HCT116 (cell line): ENCODE results near the gene CMTM8. TPM values are rescaled to one million over a fixed set of nuclear protein-coding genes. Genes with fewer than 3 reads are reported as not detected.
A peak's percentile ranks its signal among the peaks of the same experiment; 100 is the strongest.

ENCODE experiments used
- ATAC-seq: fragments of 200-7000 bp; cut with Tn5 transposase; 2 replicates; pipeline ENCODE4 v1.9.1; 2020; ENCODE audit warnings: mild to moderate bottlenecking, moderate library complexity
- BruUV-seq: library from RNA; stranded (reverse); fragments of 400-500 nt; replicated peaks from 2 replicates; lab custom pipeline; 2021; lab: Mats Ljungman, UMichigan
- CTCF ChIA-PET: fragments of 300-600 bp; sonication (Branson Sonifier 250); formaldehyde crosslinking; loops from one replicate; lab custom pipeline; 2021; ENCODE audit warnings: antibody characterized with exemption; lab: Charles Lee
- POLR2A ChIA-PET: fragments of 300-600, 350-600 bp; sonication (Branson Sonifier 250); formaldehyde crosslinking; loops from one replicate; lab custom pipeline; 2021; ENCODE audit warnings: antibody characterized with exemption; lab: Charles Lee
- RAD21 ChIA-PET, 2 experiments: fragments of 300-600 bp; sonication (Branson Sonifier 250); formaldehyde crosslinking; loops; one replicate each; lab custom pipeline; 2023; ENCODE audit warnings: low total read pairs in 2 of 2; ENCODE audit not compliant: uncharacterized antibody in 2 of 2, unreplicated experiment in 2 of 2, low non-redundant PET in 1 of 2; lab: Charles Lee
- DNase-seq: peaks from one replicate; pipeline ENCODE4 v3.0.0-alpha.2; 2010; ENCODE audit warnings: low read depth, low spot score
- H2AFZ ChIP-seq: fragments of 200-600 bp; shearing (Covaris generic), sonication (generic); 2 replicates; pipeline ENCODE4 v1.6.1; 2017; ENCODE audit warnings: low read depth, mixed run types, mixed read lengths, antibody characterized with exemption, low read length; ENCODE audit not compliant: poor library complexity, severe bottlenecking
- H3K27ac ChIP-seq: 2 replicates; pipeline ENCODE4 v1.5.1; 2012; ENCODE audit warnings: low read depth, low read length
- H3K27me3 ChIP-seq: fragments of 200-600 bp; sonication (generic); 2 replicates; pipeline ENCODE4 v1.6.1; 2016; ENCODE audit warnings: mixed run types, low read length, mixed read lengths; ENCODE audit not compliant: insufficient read depth
- H3K36me3 ChIP-seq, 2 experiments: fragments of 200-500 bp in 1 of 2; fragments of 200-600 bp in 1 of 2; sonication (Bioruptor generic) in 1 of 2; sonication (generic) in 1 of 2; 2 replicates each; pipeline versions ENCODE4 v1.5.1 to v1.6.1; 2014 to 2016; ENCODE audit warnings: low read length in 2 of 2, inconsistent platforms in 1 of 2, mixed read lengths in 1 of 2, mixed run types in 1 of 2; ENCODE audit not compliant: insufficient read depth in 2 of 2, control insufficient read depth in 1 of 2
- H3K4me1 ChIP-seq, 2 experiments: fragments of 200-600 bp in 1 of 2; sonication (generic) in 1 of 2; 2 replicates each; pipeline versions ENCODE4 v1.5.1 to v1.6.1; 2012 to 2017; ENCODE audit warnings: low read length in 2 of 2, inconsistent platforms in 1 of 2, mild to moderate bottlenecking in 1 of 2, mixed read lengths in 1 of 2, mixed run types in 1 of 2, moderate library complexity in 1 of 2; ENCODE audit not compliant: insufficient read depth in 2 of 2, control insufficient read depth in 1 of 2
- H3K4me2 ChIP-seq: fragments of 200-600 bp; sonication (generic); 2 replicates; pipeline ENCODE4 v1.6.1; 2017; ENCODE audit warnings: mixed run types, low read length, mixed read lengths
- H3K4me3 ChIP-seq, 2 experiments: fragments of 200-600 bp in 1 of 2; sonication (generic) in 1 of 2; replicated peaks in 1 of 2; 2 replicates each; pipeline ENCODE4 v1.5.1; 2011 to 2016; ENCODE audit warnings: low read length in 2 of 2, control low read depth in 1 of 2, low read depth in 1 of 2, mild to moderate bottlenecking in 1 of 2, mixed read lengths in 1 of 2, mixed run types in 1 of 2
- H3K79me2 ChIP-seq: fragments of 200-600 bp; sonication (generic); 2 replicates; pipeline ENCODE4 v1.6.1; 2017; ENCODE audit warnings: mild to moderate bottlenecking, mixed run types, low read length, moderate library complexity, mixed read lengths; ENCODE audit not compliant: insufficient read depth
- H3K9ac ChIP-seq: fragments of 200-600 bp; sonication (generic); 2 replicates; pipeline ENCODE4 v1.6.1; 2016; ENCODE audit warnings: low read length, mixed read lengths
- H3K9me2 ChIP-seq: fragments of 200-600 bp; sonication (generic), shearing (Covaris generic); 2 replicates; pipeline ENCODE4 v1.6.1; 2017; ENCODE audit warnings: mixed run types, mild to moderate bottlenecking, moderate library complexity; ENCODE audit not compliant: insufficient read depth
- H3K9me3 ChIP-seq, 2 experiments: fragments of 200-500 bp in 1 of 2; fragments of 200-600 bp in 1 of 2; sonication (Bioruptor generic) in 1 of 2; sonication (generic) in 1 of 2; 2 replicates each; pipeline ENCODE4 v1.6.1; 2014 to 2017; ENCODE audit warnings: low read length in 2 of 2, mixed read lengths in 2 of 2, inconsistent platforms in 1 of 2, low read depth in 1 of 2, mild to moderate bottlenecking in 1 of 2, mixed run types in 1 of 2, moderate library complexity in 1 of 2; ENCODE audit not compliant: control insufficient read depth in 1 of 2, insufficient read depth in 1 of 2
- H4K20me1 ChIP-seq: fragments of 200-600 bp; sonication (generic), shearing (Covaris generic); 2 replicates; pipeline ENCODE4 v1.6.1; 2017; ENCODE audit warnings: mixed run types, mild to moderate bottlenecking, moderate library complexity; ENCODE audit not compliant: insufficient read depth
- CBX3 ChIP-seq: IDR thresholded peaks from 2 replicates; pipeline ENCODE4 v1.6.1; 2012; ENCODE audit warnings: low read depth
- EZH2 ChIP-seq: fragments of 200-600 bp; sonication (generic); IDR thresholded peaks from 2 replicates; pipeline ENCODE4 v1.6.1; 2017; ENCODE audit warnings: antibody characterized with exemption, mixed run types
- SIN3A ChIP-seq: IDR thresholded peaks from 2 replicates; pipeline ENCODE4 v1.6.1; 2012; ENCODE audit warnings: low read depth
- YY1 ChIP-seq: IDR thresholded peaks from 2 replicates; pipeline ENCODE4 v1.6.1; 2011; ENCODE audit warnings: low read length, low read depth, moderate library complexity, mild to moderate bottlenecking; ENCODE audit not compliant: insufficient replicate concordance; ENCODE audit errors: extremely low read depth
- intact Hi-C: fragments of 100-400 bp; cut with micrococcal nuclease; formaldehyde crosslinking; loops from 2 replicates; pipeline ENCODE4 v1.10.0; 2022
- total RNA-seq: library from RNA; stranded (reverse); gene quantifications from one replicate; pipeline ENCODE4 v1.2.1, GENCODE V29; 2021; ENCODE audit not compliant: unreplicated experiment
- TF ChIP-seq, protein P1 (sequence below): IDR thresholded peaks from 2 replicates; pipeline ENCODE4 v1.6.1; 2012
- TF ChIP-seq, protein P2 (sequence below): IDR thresholded peaks from 2 replicates; pipeline ENCODE4 v1.6.1; 2011; ENCODE audit warnings: mild to moderate bottlenecking, low read length, moderate library complexity; ENCODE audit not compliant: insufficient replicate concordance; ENCODE audit errors: extremely low read depth

CMTM8 gene
- total RNA-seq, 1 experiment from 2014 or later: 19.4 TPM

DNA sequence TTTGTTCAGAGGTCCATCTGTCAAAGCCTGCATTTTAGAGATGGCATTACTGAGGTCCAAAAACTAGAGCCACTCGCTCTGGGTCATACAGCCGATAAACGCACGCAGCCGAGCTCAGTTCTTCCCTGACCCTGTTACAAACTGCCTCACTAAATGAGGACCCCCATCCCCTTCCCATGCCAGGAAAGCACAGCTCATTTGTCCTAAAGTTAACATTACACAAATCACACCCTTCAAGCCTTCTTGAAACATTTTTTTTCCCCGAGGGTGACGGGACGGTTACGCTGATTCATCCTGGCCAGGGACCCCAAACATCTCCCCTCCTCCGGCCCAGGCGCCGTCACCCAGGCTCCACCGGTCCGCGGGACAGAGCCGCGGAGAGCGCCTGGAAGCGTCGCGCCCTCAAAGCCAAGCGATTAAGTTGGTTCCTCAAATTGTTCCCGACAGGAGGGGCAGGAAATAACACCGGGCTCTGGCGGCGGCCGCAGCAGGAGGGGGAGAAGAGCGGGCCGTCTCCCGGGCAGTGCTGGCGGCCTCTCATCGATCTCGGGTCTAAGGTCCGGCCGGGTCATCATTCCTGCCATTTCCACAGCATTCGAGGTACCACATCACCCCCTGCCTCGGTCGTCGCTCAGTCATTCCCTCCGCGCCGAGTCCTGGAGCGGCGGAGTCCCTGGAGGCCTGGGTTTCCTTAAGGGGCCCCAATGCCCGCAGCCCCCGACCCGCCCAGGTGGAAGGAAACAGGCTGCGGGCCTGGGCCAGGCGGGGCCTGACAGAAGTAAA, 619 bp upstream of the CMTM8 start:
- H3K79me2 ChIP-seq: peaks cover 40% of the 10 kb centered on the region
- peaks cover 3 to 9% of the 10 kb centered on the region in 2 experiments; a peak in 2 of 4 replicates for H3K36me3 ChIP-seq
- H3K4me1 ChIP-seq: peaks cover 20 to 35% of the 10 kb centered on the region in 2 experiments
- BruUV-seq: TSS peak; percentile 71
- H3K4me3 ChIP-seq: peak overlapping the region; percentile 70 to 88
- peak; percentile 52 for ATAC-seq
- peaks cover 3% of the 10 kb centered on the region; the same call in 1 of the 2 replicates for H3K27me3 ChIP-seq
- peak overlapping the region; percentile 81 for H3K9ac ChIP-seq
- ChIA-PET RAD21 (no interaction called here), CTCF (no interaction called here), POLR2A (no interaction called here)
- H3K4me2 ChIP-seq: peak overlapping the region; percentile 80
- no peaks in the 10 kb centered on the region for H3K9me2 ChIP-seq
- H3K27ac ChIP-seq: peak overlapping the region; percentile 61
- H4K20me1 ChIP-seq: peaks cover 4% of the 10 kb centered on the region; the same call in 1 of the 2 replicates
- TF ChIP-seq CBX3 (0 out of 2 replicates have a peak, but pooled peaks have one; percentile 38), EZH2 (0 out of 2 replicates have a peak, but pooled peaks have one; percentile 82), YY1 (no peak), SIN3A (peak; percentile 61)
- TF ChIP-seq, protein P1, sequence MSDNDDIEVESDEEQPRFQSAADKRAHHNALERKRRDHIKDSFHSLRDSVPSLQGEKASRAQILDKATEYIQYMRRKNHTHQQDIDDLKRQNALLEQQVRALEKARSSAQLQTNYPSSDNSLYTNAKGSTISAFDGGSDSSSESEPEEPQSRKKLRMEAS: peak; percentile 58; the same call in 1 of the 2 replicates
- TF ChIP-seq, protein P2, sequence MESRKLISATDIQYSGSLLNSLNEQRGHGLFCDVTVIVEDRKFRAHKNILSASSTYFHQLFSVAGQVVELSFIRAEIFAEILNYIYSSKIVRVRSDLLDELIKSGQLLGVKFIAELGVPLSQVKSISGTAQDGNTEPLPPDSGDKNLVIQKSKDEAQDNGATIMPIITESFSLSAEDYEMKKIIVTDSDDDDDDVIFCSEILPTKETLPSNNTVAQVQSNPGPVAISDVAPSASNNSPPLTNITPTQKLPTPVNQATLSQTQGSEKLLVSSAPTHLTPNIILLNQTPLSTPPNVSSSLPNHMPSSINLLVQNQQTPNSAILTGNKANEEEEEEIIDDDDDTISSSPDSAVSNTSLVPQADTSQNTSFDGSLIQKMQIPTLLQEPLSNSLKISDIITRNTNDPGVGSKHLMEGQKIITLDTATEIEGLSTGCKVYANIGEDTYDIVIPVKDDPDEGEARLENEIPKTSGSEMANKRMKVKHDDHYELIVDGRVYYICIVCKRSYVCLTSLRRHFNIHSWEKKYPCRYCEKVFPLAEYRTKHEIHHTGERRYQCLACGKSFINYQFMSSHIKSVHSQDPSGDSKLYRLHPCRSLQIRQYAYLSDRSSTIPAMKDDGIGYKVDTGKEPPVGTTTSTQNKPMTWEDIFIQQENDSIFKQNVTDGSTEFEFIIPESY: no peak
- intact Hi-C loops: loop anchor here (2.0 kb wide), 1 partner anchor 61 kb away; no protein-coding TSS in a partner anchor
- H2AFZ ChIP-seq: peak overlapping the region; percentile 64
- H3K9me3 ChIP-seq: no peaks in the 10 kb centered on the region
- no peak for DNase-seq
